NOMO-1 (cell line): ENCODE measurements around the gene ERC2.

ENCODE experiments used
- DNase-seq, 2 experiments: peaks; one replicate each; lab custom pipeline; 2025; ENCODE audit not compliant: unreplicated experiment in 2 of 2; lab: John Stamatoyannopoulos, UW

ERC2 gene

DNA sequence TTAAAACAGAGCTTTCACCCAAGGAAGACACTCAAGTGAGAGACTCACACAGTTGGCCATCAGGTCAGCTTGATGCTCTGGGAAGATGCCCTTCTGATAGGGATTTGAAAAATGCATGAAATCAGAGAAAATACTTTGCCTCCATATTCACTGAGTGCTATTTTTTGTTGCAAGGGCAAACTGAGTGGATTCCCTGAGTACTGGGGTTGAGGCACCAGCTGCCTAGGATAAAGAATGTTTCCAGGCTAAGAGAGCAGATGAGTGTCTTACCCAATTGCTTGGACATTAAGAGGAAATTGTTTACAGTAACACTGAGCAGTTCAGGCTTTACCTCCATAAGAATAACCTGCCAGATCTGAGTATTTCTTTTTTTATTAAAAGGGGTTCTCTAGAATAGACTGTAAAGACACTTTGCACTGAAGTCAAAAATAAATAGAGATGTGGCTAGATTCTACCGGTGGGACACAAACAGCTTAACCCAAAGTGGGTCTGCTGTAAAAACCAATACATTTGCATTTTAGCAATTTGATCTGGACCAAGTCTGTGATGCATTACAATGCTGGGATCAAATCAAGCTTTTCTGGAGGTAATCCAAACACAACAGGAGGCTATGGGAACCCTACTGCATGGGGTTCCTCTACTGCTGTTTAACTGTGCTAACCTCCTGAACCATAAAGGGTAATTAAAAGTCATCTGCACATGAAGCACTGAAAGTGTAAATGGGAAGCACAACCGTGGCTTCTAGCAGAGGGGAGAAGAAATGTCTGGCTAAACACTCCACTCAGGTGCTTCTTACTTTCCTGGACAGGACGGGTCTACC lies 742.4 kb downstream of the ERC2 start:
- no peak for DNase-seq

DNA sequence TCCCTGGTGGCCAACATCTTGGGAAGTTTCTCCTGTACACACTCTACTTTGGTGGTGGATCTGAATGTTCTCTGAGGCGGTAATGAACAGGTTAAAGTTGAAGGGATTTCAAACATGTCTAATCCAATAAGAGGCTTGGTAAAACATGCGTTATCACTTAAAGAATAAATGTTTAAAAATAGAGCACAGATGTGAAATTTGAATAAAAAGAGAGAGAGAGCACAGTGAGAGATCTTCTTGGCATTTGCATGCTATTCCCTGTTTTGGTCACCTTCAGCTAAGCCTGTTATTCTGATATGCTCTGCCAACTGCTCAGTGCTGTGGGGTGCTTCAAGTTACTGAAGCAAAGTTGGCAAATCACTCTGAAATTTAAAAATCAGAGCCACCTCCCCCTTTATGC lies 743.4 kb downstream of the ERC2 start:
- DNase-seq = no peak

DNA sequence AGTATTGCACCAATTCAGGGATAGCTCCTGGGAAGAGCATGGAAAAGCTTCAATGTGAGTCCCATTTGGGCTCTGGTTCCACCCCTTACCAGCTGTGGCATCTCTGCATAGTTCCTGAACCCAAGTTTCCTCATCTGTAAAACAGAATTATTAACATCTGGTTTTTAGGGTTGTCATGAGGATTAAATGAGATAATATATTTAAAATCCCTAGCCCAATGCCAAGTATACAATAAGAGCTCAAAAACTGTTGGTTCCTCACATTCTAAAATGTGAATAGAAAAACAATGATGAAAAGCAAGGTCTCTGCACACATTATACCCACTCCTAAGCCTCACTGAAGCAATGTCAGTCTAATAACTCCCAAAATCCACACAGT lies 743.9 kb downstream of the ERC2 start:
- DNase-seq = no peak

DNA sequence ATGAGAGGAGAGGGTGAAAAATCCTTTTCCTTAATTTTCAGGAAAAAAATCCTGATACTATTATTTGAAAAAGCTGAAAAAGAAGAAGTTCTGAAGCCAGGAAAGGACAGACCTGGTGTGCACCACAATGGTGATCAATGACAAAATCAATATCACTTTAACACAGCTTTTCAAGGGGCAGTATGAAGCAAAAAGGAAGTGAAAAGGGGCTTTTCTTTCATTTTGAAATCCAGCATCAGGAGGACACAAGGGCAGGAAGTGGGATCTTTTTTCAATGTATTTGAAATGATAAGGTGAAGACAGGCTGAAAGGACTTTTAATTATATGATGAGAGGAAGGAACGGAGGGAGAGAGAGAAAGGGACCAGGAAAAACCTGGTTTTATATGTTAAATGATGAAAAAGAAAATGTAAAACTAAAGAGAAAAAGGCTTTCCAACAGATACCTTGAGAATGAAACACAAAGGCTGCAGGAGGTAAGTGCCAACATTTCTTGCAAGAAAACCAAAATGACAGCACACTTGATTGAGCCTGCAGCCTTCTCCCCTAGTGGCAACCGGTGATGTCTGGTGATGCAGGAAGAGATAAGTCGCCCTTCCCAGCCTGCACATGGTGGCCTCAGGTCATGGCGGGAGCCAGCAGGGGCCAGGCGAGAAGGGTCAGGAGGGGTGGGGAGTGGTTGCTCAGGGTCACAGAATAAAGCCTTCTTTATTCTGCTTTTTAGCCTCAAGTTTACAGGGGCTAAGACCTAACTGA lies 744.4 kb downstream of the ERC2 start:
- no peak for DNase-seq

DNA sequence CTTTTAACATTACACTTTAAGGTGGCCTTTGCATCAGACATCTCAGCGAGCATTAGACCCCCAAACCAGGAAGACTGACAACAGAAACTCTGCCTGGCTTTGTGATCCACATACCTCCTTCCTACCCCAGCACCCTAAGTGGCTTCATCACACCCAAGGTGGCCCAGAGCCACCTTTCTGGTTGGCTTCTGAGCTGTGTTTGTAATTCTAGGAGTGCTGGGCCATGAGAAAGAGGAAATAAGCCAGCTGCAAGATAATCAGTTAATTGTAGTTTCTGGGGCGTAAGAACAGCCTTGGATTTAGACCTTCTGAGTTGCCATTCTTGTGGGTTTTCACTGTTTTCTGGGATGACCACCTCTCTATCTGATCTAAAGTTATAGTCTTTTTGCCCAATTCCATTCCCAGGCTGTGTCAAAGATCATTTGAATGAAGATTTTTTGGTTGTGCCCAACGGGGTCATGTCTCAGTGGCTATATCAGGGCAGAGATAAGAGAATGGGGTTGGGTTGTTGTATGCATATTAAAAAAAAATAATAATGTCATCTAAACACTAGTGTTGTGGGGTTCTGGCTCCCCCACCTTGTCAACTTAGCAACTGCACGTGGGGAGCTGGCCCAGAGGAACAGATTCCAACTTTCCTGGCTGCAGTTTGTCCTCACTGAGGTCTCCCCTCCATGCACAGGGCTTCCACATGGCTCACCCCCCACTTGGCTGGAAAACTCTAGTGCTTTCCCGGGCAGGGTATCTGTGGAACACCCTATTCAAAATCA lies 746.4 kb downstream of the ERC2 start:
- DNase-seq = peak in 1 of 2 experiments; percentile 15

DNA sequence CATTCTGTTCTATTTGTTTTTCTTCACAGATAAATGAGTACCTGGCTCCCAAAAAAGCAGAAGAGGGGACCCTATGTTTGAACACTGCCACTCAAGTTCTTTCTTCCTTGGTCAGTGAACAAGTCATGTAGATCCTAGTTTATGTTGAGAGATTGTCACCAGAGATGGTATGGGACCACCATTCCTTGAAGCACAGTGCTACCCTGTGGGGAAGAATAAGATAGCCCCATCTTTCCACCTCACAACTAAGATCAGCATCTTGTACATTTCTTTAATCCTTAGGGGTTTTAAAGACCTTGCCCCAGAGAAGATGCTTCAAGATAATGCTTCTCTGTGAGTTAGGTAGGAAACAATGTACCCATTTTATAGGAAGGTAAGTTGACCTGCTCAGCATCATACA lies 747.7 kb downstream of the ERC2 start:
- DNase-seq = no peak

DNA sequence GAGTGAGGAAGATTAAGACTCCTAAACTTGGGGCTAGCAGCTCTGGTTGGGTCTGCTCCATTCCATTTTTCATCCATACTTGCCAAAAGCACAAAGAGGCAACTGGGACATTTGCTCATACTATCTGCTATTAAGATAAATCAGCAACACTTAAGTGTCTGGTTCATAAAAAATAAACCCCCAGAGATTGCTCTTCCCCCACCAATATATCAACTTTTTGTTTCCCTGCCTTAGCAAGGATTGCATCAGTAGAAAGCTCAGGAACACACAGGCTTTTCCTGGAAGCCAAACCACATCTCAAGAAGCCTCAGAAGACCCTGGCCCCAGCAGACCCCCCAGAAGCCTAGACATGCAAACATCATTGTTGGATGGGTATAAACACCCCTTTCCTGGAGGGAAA lies 748.8 kb downstream of the ERC2 start:
- DNase-seq = no peak

DNA sequence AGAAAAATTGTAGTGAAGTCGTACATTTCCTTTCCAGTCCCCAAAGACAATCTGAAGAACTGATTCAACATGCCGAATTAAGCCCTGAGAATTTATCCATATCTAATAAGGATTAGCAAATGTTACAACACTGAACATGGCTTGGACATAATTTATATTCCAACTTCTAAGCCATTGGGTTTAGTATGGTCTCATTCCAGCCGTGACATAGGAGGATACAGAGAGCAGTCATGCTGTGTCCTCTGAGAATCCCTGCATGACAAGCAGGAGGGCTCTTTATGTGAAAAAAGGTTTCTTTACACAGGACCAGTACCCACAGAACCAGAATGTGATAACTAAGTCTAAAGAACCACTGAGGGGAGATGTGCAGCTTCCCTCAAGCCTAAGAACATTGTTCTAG lies 749.3 kb downstream of the ERC2 start:
- DNase-seq = no peak

DNA sequence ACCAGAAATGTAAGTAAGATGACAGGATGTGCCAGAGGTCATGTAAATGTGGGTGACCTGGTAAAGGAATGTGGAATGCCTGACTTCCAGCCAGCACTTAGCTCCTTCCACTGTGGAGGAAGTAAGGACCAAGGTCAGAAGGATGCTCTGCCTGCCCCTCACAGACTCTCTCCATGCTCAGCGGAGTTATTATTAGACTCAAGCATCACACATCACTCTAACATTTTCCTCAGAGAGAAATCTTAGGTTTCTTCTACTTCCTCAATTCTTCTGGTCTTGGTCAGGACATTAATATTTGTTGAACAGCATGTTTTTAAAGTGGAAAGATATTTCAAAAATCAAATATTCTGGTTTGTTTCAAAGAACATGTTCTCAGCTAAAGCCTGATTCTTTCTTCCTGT lies 749.7 kb downstream of the ERC2 start:
- DNase-seq = no peak

DNA sequence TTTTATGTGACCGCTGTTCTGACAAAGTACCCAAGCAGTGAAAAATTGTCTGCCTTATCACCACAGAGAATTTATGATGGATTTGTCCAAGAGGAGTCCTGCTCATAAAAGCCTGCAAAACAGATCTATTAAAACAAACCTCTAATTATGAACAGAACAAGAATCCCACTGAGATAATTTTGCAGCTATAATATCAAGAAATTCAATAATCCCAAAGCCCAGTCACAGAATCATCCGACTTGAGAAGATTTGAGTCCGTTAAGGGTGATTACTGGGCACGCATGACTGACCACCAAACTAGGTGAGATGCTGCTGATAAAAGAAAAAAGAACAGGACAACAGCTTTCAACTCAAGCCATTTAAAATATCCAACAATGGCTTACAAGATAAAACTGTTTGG lies 750.2 kb downstream of the ERC2 start:
- DNase-seq = no peak

DNA sequence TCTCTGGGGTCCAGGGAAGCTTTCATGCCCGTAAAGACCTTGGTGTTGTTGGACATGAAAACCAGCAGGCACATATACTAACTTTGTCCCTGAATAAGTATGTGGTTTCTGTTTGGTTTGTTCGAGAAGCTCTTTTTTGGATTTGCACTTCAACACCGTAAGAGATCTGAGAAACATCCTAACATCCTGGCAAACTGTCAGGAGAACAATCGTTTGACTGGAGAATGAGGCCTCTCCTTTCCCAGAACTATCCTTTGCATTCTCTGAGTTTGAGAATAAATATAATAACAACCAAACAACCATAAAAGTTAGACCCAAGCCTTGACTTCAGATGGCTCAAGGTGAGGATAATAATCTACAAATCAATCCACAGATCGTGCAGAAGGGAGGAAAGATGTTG lies 750.8 kb downstream of the ERC2 start:
- no peak for DNase-seq

DNA sequence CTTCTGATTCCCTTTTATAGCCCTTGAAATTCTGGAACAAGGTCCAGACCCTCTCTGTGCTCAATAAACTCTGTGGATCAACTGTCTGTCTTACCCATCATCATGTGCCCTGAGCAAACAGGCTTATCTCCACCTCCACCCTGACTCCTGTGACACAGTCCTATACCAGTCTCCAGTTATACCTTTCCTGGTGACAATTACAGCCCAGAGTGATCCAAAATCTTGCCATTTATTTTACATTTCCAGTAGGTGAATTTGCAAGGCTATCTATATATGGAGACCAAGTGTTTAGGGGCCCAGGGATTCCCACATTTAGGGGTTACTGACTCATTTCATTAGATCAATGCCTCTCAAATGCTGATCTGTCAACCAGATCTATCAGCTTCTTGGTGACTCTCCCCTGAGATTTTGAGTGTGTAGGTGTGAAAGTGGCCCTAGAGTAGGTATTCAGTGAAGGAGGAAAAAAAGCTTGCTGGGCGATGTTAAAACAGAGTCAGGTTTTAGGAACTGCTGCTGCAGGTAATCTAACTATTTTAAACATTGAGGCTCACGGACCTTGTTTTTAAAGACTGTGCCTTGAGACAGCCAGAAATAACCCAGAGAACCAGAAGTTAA lies 751.5 kb downstream of the ERC2 start:
- no peak for DNase-seq

DNA sequence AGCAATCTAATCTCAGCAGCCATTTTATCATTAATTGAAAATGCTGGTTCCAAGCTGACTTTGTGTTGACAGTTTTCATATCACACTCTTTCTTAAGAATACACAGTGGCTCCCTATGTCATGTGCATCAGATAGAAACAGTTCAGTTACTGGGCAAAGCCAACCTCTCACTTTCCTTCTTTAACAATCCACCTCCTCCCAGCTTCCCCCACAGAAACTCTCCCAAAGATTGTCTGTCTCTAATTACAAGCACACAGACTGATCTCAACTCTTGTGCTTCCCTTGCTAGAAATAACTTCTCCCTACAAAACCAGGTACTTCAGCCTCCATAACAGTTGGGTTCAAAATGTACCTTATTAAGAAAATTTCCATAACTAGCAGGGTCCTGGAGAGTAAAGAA lies 752.2 kb downstream of the ERC2 start:
- DNase-seq = no peak

DNA sequence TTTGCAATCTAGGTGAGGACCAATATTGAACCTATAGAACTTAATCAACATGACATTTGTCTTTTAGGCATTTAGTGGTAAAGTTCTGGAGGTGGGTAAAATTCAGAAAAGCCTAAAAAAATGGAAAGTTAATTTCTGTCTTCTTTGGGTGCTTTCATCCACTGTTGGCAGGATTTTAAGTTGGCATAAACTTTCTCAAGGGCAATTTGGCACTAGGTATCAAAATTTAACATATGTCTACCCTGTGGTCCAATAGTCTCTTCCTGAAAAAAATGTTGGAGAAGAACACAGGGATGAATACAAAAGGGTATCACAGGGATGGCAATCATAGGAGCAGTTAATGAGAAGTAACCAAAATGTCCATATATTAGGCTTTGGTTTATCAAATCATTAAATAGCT lies 754.2 kb downstream of the ERC2 start:
- no peak for DNase-seq

DNA sequence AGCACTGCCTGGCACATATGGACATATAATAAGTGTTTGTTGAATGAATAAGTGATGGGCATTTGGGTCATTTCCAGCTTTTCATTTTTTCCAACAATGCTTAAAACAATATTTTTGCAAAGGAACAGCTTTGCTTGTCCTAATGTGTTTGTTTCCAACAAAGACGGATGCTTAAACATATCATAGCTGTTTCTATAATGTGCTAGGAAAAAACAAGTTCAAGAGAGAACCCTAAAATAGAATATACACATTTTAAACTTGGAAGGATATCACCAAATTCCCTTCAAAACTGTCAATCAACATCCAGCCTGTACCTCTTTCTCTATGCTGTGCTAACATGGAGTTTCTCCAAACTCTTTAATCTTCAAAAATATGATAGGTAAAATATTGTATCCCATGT lies 756.6 kb downstream of the ERC2 start:
- DNase-seq = no peak

DNA sequence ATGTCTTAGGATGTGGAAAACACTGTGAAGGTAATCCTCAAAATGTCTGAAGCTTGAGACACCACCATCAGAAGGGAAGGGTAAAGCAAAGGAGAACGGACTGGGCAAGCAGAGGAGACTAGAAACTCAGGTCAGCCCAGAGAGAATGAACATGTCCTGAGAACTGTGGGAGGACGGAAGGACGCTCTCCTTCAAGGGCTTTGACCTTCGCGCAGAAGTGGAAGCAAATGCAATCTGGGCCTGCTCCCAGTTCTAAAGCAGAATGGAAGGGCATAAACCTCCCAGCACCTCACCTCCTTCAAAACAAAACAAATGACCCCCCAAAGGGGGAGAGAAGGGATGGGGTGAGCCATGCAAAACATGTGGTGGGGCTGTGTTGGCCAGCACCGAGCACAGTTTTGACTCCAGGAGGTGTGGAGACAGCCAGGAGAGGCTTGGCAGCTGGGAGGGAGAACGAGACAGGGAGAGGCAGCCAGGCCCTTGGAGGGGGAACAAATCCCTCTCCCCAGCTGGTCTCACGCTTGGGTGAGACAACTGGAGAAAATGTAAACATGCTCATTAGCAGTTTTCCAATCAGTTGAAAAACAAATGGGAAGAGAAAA lies 758.8 kb downstream of the ERC2 start:
- DNase-seq = no peak

DNA sequence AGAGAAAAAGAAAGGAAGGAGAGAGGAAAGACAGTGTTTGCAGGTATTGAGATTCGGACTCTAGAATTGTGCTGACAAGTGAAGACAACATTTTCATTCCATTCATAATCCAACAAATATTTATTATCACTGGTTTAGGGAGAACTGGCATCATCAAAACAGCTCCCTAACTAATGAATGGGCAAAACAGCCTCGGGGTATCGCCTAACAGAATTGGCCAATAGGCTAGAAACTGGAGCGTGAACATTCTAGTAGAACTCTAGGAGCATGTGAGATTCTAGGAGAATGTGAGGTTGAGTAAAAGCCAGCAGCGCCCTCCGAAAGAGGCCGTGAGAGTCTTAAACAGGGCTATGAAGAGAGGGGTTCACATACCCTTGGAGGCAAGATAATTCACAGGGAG lies 759.3 kb downstream of the ERC2 start:
- DNase-seq = no peak

DNA sequence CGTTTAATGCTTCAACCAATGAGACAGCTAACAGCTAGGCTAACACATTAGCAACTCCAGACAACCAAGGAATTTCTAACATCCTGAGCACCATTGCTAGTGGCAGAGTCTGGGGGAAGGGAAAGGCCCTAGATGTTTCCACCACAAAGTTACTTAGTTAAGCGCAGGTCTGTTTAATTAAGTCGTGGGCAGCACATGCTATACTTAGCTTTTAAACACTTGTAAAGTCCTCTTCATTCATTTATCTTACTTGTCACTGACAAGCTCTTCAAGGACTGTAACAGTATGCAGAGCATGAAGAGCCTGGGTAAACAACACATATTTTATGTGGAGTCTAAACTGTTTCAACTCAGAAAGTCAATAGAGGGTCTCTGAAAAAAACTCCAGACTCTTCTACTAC lies 760.0 kb downstream of the ERC2 start:
- DNase-seq = no peak

DNA sequence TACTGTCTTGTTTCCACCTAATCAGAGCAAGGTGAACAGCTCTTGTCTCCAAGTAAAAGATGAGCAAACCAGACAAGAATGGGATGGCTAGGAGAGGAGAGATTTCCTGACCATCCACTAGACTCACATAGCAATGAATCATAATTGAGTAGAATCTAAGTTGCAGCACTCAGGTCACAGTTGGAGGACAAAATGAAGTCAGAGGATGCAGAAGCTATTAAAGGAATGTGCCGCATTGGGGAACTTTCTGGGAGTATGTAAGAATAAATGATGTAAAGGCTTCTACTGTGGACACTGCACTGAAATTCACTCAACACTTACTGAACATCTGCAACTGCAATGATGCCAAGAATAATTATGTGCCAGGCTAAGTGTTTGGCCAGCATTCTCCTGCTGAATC lies 763.7 kb downstream of the ERC2 start:
- DNase-seq = no peak

DNA sequence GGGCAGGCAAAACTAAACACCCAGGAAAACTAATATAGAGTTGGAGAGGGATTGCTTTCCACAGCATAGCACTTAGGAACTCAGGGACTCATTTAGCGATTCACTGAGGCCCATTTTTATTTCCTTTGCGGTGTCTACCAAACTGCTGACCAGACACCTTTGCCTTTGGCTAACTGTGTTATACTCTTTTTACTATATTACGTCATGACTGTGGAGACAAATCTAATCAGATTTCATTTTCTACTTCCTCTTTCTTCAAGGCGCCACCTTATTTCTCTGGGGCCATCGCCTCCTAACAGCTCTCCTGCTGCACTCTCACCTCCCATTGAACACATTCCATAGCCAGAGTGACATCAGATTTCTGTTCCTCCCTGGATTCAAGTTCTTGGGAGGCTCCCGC lies 765.4 kb downstream of the ERC2 start:
- DNase-seq = peak; percentile 7 to 26

DNA sequence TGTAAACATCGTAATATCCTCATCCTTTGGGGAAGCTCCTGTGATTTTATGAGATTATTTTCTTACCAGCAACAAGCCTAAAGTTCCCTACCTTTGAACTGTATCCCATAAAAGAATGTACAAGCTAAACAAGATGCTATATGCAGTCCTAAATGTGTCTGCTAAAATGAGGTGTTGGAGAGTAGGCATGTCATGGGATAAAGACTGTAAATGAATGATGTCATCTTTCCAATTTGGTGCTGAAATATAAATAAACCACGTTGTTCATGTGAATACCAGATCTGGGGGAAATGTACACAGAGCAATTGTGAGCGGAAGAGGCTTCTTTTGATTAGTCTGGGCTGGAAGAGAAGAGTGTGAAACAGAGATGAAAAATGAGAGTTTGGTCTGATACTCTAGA lies 766.3 kb downstream of the ERC2 start:
- DNase-seq = no peak
